ENCODE measurements around the gene RBM20. TPM values are rescaled to one million over a fixed set of nuclear protein-coding genes. Genes with fewer than 3 reads are reported as not detected.

The RBM20 gene
- total RNA-seq, 1 donor from 2014 or later, result 0.32 TPM

- H3K9me3 ChIP-seq (ENCODE audit: low read depth), result no peaks in the 10 kb centered on the region
- no peak overlapping the region for H3K9ac ChIP-seq
- Mint-ChIP-seq H3K27ac (no peak overlapping the region), H3K4me3 (peak overlapping the region; percentile 61), H3K27me3 (ENCODE audit: insufficient read depth, low read depth) (peaks cover 29% of the 10 kb centered on the region), H3K9me3 (no peaks in the 10 kb centered on the region), H3K4me1 (peaks cover 53% of the 10 kb centered on the region), H3K36me3 (no peaks in the 10 kb centered on the region)
- no peak overlapping the region for H3K27ac ChIP-seq
- TF ChIP-seq EZH2phosphoT487 (IDR thresholded peaks at IDR 0.05) (no peak), EZH2 (IDR thresholded peaks at IDR 0.05) (no peak), CTCF (IDR thresholded peaks at IDR 0.05) (no peak)
- peak; percentile 79 for DNase-seq (ENCODE audit: low spot score)
- peak overlapping the region; percentile 32 for H3K4me2 ChIP-seq
- H3K4me3 ChIP-seq, result no peak overlapping the region
- peaks cover 41% of the 10 kb centered on the region for H3F3A ChIP-seq (ENCODE audit: low read depth)
- peaks cover 61% of the 10 kb centered on the region for H3K27me3 ChIP-seq
- peaks cover 29% of the 10 kb centered on the region for H4K20me1 ChIP-seq (ENCODE audit: low read depth)
- no peaks in the 10 kb centered on the region for H3K36me3 ChIP-seq
- H3K4me1 ChIP-seq, result peaks cover 31% of the 10 kb centered on the region
- no peaks in the 10 kb centered on the region for H3K79me2 ChIP-seq (ENCODE audit: low read depth)
- H2AFZ ChIP-seq (replicated peaks), result no peak overlapping the region
Observed at GRCh38 chr10:110641256-110641655, 2.9 kb upstream of the RBM20 start.

- Histone ChIP-seq H3K4me3 (peak overlapping the region; percentile 69), H4K20me1 (ENCODE audit: low read depth) (peaks cover 22% of the 10 kb centered on the region), H3K36me3 (no peaks in the 10 kb centered on the region), H3K4me2 (peak overlapping the region; percentile 90), H2AFZ (replicated peaks) (no peak overlapping the region), H3K27me3 (peaks cover 72% of the 10 kb centered on the region), H3K9ac (no peak overlapping the region), H3K27ac (no peak overlapping the region), H3K9me3 (ENCODE audit: low read depth) (no peaks in the 10 kb centered on the region), H3F3A (ENCODE audit: low read depth) (peaks cover 32% of the 10 kb centered on the region), H3K4me1 (peaks cover 20% of the 10 kb centered on the region), H3K79me2 (ENCODE audit: low read depth) (no peaks in the 10 kb centered on the region)
- Mint-ChIP-seq H3K27me3 (ENCODE audit: insufficient read depth, low read depth) (peaks cover 27% of the 10 kb centered on the region), H3K36me3 (no peaks in the 10 kb centered on the region), H3K4me1 (peaks cover 44% of the 10 kb centered on the region), H3K4me3 (peak overlapping the region; percentile 92), H3K27ac (no peak overlapping the region), H3K9me3 (no peaks in the 10 kb centered on the region)
- DNase-seq (ENCODE audit: low spot score), result no peak
- TF ChIP-seq CTCF (IDR thresholded peaks at IDR 0.05) (no peak), EZH2phosphoT487 (IDR thresholded peaks at IDR 0.05) (peak; percentile 41), EZH2 (IDR thresholded peaks at IDR 0.05) (peak; percentile 2)
Observed at GRCh38 chr10:110642204-110643034, 1.7 kb upstream of the RBM20 start.

GRCh38 chr10:110643035-110643652 is 992 bp upstream of the RBM20 start:
- H2AFZ ChIP-seq (replicated peaks), result peak overlapping the region; percentile 58
- Mint-ChIP-seq H3K27me3 (ENCODE audit: insufficient read depth, low read depth) (peaks cover 27% of the 10 kb centered on the region), H3K36me3 (no peaks in the 10 kb centered on the region)

More at GRCh38 chr10:110643035-110643652, 992 bp upstream of the RBM20 start:
- no peak overlapping the region for H3K27ac ChIP-seq
- no peak overlapping the region for H3K9ac ChIP-seq
- H3K4me1 Mint-ChIP-seq, result peaks cover 38% of the 10 kb centered on the region
- H3K4me2 ChIP-seq, result peak overlapping the region; percentile 90
- peaks cover 80% of the 10 kb centered on the region for H3K27me3 ChIP-seq
- H4K20me1 ChIP-seq (ENCODE audit: low read depth), result peaks cover 17% of the 10 kb centered on the region
- H3K4me3 ChIP-seq, result peak overlapping the region; percentile 69
- H3K36me3 ChIP-seq, result no peaks in the 10 kb centered on the region
- H3K79me2 ChIP-seq (ENCODE audit: low read depth), result no peaks in the 10 kb centered on the region
- H3K4me3 Mint-ChIP-seq, result peak overlapping the region; percentile 92
- peak; percentile 85 for DNase-seq (ENCODE audit: low spot score)
- TF ChIP-seq EZH2phosphoT487 (IDR thresholded peaks at IDR 0.05) (peak; percentile 52), CTCF (IDR thresholded peaks at IDR 0.05) (no peak), EZH2 (IDR thresholded peaks at IDR 0.05) (peak; percentile 74)
- no peaks in the 10 kb centered on the region for H3K9me3 Mint-ChIP-seq
- no peaks in the 10 kb centered on the region for H3K9me3 ChIP-seq (ENCODE audit: low read depth)
- H3K27ac Mint-ChIP-seq, result no peak overlapping the region
- peaks cover 24% of the 10 kb centered on the region for H3F3A ChIP-seq (ENCODE audit: low read depth)
- H3K4me1 ChIP-seq, result peaks cover 13% of the 10 kb centered on the region

Measured in neural progenitor cell (in vitro differentiated cells).